ENCODE results near the gene PPP3R1.
A peak's percentile ranks its signal among the peaks of the same experiment; 100 is the strongest.

Gene PPP3R1

GRCh38 chr2:68256093-68256450, 3.7 kb upstream of the PPP3R1 start:
- no peak for DNase-seq

- DNase-seq = peak; percentile 24
These were observed 1.1 kb upstream of the PPP3R1 start for GRCh38 chr2:68253219-68254068.

- DNase-seq = no peak
These were observed 405 bp downstream of the PPP3R1 start for GRCh38 chr2:68251855-68252399.

- DNase-seq = peak; percentile 88
These were observed 1.0 kb downstream of the PPP3R1 start for GRCh38 chr2:68251187-68251854.

GRCh38 chr2:68250652-68251186, 1.6 kb downstream of the PPP3R1 start:
- DNase-seq = no peak

GRCh38 chr2:68250196-68250595, 2.1 kb downstream of the PPP3R1 start:
- DNase-seq = no peak

GRCh38 chr2:68248806-68249205, 3.5 kb downstream of the PPP3R1 start:
- no peak for DNase-seq

- no peak for DNase-seq
These were observed 4.0 kb downstream of the PPP3R1 start for GRCh38 chr2:68248361-68248760.

GRCh38 chr2:68246396-68246795, 5.9 kb downstream of the PPP3R1 start:
- no peak for DNase-seq

GRCh38 chr2:68245672-68246071, 6.7 kb downstream of the PPP3R1 start:
- DNase-seq = no peak

- no peak for DNase-seq
These were observed 7.3 kb downstream of the PPP3R1 start for GRCh38 chr2:68245066-68245465.

- no peak for DNase-seq
These were observed 7.9 kb downstream of the PPP3R1 start for GRCh38 chr2:68244456-68244855.

GRCh38 chr2:68241732-68242131, 10.6 kb downstream of the PPP3R1 start:
- DNase-seq = no peak

- DNase-seq = no peak
These were observed 11.9 kb downstream of the PPP3R1 start for GRCh38 chr2:68240446-68240845.

GRCh38 chr2:68238955-68239822, 13.1 kb downstream of the PPP3R1 start:
- no peak for DNase-seq

GRCh38 chr2:68237976-68238580, 14.3 kb downstream of the PPP3R1 start:
- no peak for DNase-seq

- DNase-seq = no peak
These were observed 14.9 kb downstream of the PPP3R1 start for GRCh38 chr2:68237404-68237803.

GRCh38 chr2:68236876-68237275, 15.5 kb downstream of the PPP3R1 start:
- DNase-seq = no peak

GRCh38 chr2:68236103-68236734, 16.1 kb downstream of the PPP3R1 start:
- DNase-seq = no peak

GRCh38 chr2:68235090-68235489, 17.2 kb downstream of the PPP3R1 start:
- DNase-seq = no peak

- DNase-seq = no peak
These were observed 17.9 kb downstream of the PPP3R1 start for GRCh38 chr2:68234405-68234804.

- no peak for DNase-seq
These were observed 21.3 kb downstream of the PPP3R1 start for GRCh38 chr2:68231061-68231372.
